Gastrocnemius medialis (tissue), 4 donors: ENCODE measurements around the gene LRRC3C. TPM values are rescaled to one million over a fixed set of nuclear protein-coding genes. Genes with fewer than 3 reads are reported as not detected.
A peak's percentile ranks its signal among the peaks of the same experiment; 100 is the strongest.

Experiments
- ATAC-seq, 2 donors: fragments of 150-250 bp; one replicate each; pipeline ENCODE4 v1.9.1; 2016
- DNase-seq, 2 donors: peaks; one replicate each; pipeline ENCODE4 v3.0.0-alpha.2; 2019
- H3K27ac ChIP-seq, 4 donors: fragments of 200-600 bp; sonication (generic); 1 replicate in 1 of 4; 2 replicates in 3 of 4; pipeline ENCODE4 v1.5.1; 2016 to 2018; ENCODE audit warnings: mild to moderate bottlenecking in 2 of 4, moderate library complexity in 1 of 4
- H3K27me3 ChIP-seq, 3 donors: fragments of 200-600 bp; sonication (generic) in 2 of 3; 1 replicate in 1 of 3; 2 replicates in 2 of 3; pipeline versions ENCODE4 v1.5.1 to v1.6.0; 2016 to 2019; ENCODE audit warnings: mild to moderate bottlenecking in 1 of 3, moderate library complexity in 1 of 3
- H3K36me3 ChIP-seq, 2 donors: fragments of 200-600 bp; sonication (generic) in 1 of 2; one replicate each; pipeline ENCODE4 v1.5.1; 2017 to 2018
- H3K4me1 ChIP-seq, 2 donors: fragments of 200-600 bp; sonication (generic) in 1 of 2; one replicate each; pipeline ENCODE4 v1.5.1; 2016 to 2017; ENCODE audit warnings: mild to moderate bottlenecking in 2 of 2
- H3K4me3 ChIP-seq, 4 donors: fragments of 200-600 bp; sonication (generic) in 3 of 4; 1 replicate in 1 of 4; 2 replicates in 3 of 4; pipeline ENCODE4 v1.5.1; 2016 to 2019; ENCODE audit warnings: mild to moderate bottlenecking in 2 of 4
- H3K9me3 ChIP-seq, 3 donors: fragments of 200-600 bp; sonication (generic) in 2 of 3; 1 replicate in 1 of 3; 2 replicates in 2 of 3; pipeline ENCODE4 v1.5.1; 2016 to 2019
- POLR2A ChIP-seq, 2 donors: fragments of 450-650 bp; IDR thresholded peaks; one replicate each; pipeline ENCODE4 v1.6.1; 2017; ENCODE audit warnings: antibody characterized with exemption in 2 of 2, mild to moderate bottlenecking in 2 of 2, moderate library complexity in 2 of 2
- in situ Hi-C, 4 donors: fragments of 200-750 bp; cut with MboI; loops; one replicate each; pipeline versions ENCODE4 v1.15.0 to v1.8.0; 2017; ENCODE audit warnings: low sequenced_read_pairs in 4 of 4
- intact Hi-C: fragments of 100-400 bp; cut with DNase I; formaldehyde crosslinking; loops from one replicate; pipeline ENCODE4 v1.15.1; 2023; ENCODE audit warnings: low total_unique reads
- total RNA-seq, 4 donors: library from RNA; depleted of rRNA; stranded (reverse); fragments of >200 nt; gene quantifications; one replicate each; pipeline versions ENCODE4 v1.1.0 to v1.2.3, GENCODE V29; 2016
- TF ChIP-seq, protein P1 (sequence below), 5 experiments: fragments of 450-650 bp in 3 of 5; fragments of 200-600 bp in 2 of 5; sonication (generic) in 2 of 5; IDR thresholded peaks in 4 of 5; conservative IDR thresholded peaks in 1 of 5; 1 replicate in 4 of 5; 2 replicates in 1 of 5; pipeline ENCODE4 v1.5.1; 2016 to 2019; ENCODE audit warnings: antibody characterized with exemption in 5 of 5, mild to moderate bottlenecking in 3 of 5, moderate library complexity in 3 of 5

The LRRC3C gene
- total RNA-seq, 4 donors from 2014 or later: not detected

DNA sequence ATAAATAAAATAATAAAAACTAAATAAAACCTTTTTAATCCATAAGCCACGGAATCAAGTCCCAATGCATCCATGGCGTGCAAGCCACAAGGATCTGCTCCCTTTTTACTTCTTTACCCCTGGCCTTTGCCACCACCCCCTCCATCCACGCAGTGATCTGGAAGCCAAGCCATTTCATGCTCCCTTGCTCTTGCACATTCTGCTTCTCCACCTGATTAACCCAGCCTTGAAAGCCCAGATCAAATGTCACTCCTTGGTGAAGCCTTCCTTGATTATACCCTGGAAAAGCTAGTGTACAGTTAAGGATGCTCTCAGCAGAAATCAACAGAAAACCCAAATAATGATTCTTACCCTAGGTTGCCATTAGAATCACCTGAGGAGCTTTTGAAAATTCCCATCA is 9.9 kb downstream of the LRRC3C start:
- ATAC-seq (no peak), DNase-seq (no peak)
- in situ Hi-C loops: no loop called here
- no peak overlapping the region for H3K4me3 ChIP-seq
- intact Hi-C loops: no loop called here
- no peaks in the 10 kb centered on the region for H3K36me3 ChIP-seq
- TF ChIP-seq POLR2A (IDR thresholded peaks at IDR 0.05): no peak
- TF ChIP-seq, protein P1, sequence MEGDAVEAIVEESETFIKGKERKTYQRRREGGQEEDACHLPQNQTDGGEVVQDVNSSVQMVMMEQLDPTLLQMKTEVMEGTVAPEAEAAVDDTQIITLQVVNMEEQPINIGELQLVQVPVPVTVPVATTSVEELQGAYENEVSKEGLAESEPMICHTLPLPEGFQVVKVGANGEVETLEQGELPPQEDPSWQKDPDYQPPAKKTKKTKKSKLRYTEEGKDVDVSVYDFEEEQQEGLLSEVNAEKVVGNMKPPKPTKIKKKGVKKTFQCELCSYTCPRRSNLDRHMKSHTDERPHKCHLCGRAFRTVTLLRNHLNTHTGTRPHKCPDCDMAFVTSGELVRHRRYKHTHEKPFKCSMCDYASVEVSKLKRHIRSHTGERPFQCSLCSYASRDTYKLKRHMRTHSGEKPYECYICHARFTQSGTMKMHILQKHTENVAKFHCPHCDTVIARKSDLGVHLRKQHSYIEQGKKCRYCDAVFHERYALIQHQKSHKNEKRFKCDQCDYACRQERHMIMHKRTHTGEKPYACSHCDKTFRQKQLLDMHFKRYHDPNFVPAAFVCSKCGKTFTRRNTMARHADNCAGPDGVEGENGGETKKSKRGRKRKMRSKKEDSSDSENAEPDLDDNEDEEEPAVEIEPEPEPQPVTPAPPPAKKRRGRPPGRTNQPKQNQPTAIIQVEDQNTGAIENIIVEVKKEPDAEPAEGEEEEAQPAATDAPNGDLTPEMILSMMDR (IDR thresholded peaks at IDR 0.05 in 4 of 5, conservative IDR thresholded peaks at IDR 0.05 in 1 of 5): no peak
- H3K9me3 ChIP-seq: no peaks in the 10 kb centered on the region
- H3K27me3 ChIP-seq: no peaks in the 10 kb centered on the region
- peaks cover 9 to 25% of the 10 kb centered on the region in 2 donors for H3K4me1 ChIP-seq
- no peak overlapping the region for H3K27ac ChIP-seq

DNA sequence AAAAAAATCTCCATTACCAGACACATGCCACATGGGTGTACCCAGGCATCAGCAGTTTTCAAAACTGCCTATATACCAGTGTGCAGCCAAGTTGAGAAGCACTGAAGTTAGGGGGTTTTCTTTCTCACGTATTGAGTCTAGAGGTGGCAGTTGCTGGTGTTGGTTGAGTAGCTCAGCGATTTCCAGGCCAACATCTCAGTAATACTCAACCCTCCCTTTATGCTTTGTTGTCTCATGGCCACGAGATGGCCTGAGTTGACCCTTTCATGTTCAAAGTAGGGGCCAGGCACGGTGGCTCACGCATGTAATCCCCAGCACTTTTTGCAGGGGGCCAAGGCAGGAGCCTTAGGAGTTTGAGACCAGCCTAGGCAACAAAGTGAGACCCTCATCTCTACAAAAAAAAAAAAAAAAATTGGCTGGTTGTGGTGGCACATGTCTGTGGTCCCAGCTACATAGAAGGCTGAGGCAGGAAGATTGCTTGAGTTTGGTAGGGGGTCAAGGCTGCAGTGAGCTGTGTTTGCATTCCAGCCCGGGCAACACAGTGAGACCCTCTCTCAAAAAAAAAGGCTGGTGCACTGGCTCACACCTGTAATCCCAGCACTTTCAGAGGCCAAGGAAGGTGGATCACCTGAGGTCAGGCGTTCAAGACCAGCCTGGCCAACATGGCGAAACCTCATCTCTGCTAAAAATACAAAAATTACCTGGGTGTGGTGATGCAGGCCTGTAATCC is 10.8 kb downstream of the LRRC3C start:
- Histone ChIP-seq H3K27ac (no peak overlapping the region), H3K27me3 (no peaks in the 10 kb centered on the region), H3K4me3 (no peak overlapping the region), H3K36me3 (no peaks in the 10 kb centered on the region), H3K9me3 (no peaks in the 10 kb centered on the region), H3K4me1 (peaks cover 9 to 25% of the 10 kb centered on the region in 2 donors)
- in situ Hi-C loops: no loop called here
- DNase-seq (no peak), ATAC-seq (no peak)
- intact Hi-C loops: no loop called here
- no peak for TF ChIP-seq POLR2A (IDR thresholded peaks at IDR 0.05)
- TF ChIP-seq, protein P1 (IDR thresholded peaks at IDR 0.05 in 4 of 5, conservative IDR thresholded peaks at IDR 0.05 in 1 of 5): no peak

DNA sequence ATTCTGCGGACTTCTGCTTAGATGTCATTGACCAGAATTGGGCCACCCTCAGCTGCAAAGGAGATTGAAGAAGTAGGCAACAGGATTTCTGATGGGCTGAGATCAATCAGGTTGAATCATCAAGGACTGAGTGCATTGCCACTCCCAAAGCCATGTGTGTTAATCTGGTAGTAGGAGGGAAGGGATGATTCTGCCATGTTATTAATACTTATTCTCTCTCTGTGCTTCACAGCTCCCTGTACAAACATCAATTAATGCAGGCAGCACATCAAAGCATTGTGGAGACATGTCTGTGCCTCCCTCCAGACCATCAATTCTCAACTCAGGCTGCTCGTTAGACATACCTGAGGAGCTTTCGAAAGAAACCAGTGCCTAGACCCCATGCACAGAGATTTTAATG is 11.6 kb downstream of the LRRC3C start:
- in situ Hi-C loops (no loop called here), intact Hi-C loops (no loop called here)
- Histone ChIP-seq H3K9me3 (no peaks in the 10 kb centered on the region), H3K4me1 (peaks cover 3 to 20% of the 10 kb centered on the region in 2 donors), H3K27me3 (no peaks in the 10 kb centered on the region), H3K4me3 (no peak overlapping the region), H3K27ac (no peak overlapping the region), H3K36me3 (no peaks in the 10 kb centered on the region)
- TF ChIP-seq, protein P1 (IDR thresholded peaks at IDR 0.05 in 4 of 5, conservative IDR thresholded peaks at IDR 0.05 in 1 of 5): no peak
- TF ChIP-seq POLR2A (IDR thresholded peaks at IDR 0.05): no peak
- DNase-seq (no peak), ATAC-seq (no peak)

DNA sequence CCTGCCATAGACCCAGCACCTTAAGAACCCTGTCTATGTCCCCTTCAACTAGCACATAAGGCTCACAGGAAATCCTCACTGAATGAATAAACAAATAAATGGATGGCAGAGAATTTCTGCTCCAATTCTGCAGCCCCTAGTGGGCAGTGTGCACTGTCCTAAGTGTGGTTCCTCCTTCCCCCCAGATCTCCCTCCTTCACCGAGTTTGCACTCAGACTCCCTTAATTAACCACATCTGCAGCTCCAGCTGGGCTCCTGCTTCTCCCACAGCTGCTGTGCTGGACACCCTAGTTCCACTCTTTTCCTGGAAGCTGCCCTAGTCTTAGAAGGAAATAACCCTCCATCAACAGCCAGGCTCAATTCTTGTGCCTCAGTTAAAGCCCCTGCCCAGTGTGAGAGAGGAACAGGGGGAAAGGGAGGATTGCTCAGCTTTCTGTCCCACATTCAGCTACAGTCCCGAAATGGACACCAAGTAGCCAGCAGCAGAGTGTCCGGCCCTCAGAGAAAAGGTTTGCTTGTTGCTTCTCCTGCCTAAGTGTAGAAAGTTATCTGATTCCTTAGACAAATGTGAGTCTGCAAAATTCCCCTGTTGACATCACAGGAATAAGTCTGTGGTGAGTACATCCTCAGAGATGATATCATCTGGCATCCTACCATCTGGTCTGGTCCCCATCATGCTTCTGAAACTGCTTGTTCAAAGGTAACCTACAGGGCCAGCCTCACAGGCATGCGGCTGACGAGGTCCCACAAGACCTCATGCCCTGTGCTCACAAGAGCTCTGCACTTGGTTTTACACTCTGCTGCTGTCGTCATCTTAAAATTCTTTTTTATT is 12.3 kb downstream of the LRRC3C start:
- Histone ChIP-seq H3K4me1 (peaks cover 0 to 13% of the 10 kb centered on the region in 2 donors), H3K4me3 (no peak overlapping the region), H3K27ac (no peak overlapping the region), H3K9me3 (no peaks in the 10 kb centered on the region), H3K36me3 (no peaks in the 10 kb centered on the region), H3K27me3 (no peaks in the 10 kb centered on the region)
- TF ChIP-seq, protein P1 (IDR thresholded peaks at IDR 0.05 in 4 of 5, conservative IDR thresholded peaks at IDR 0.05 in 1 of 5): peak in 2 of 5 experiments; percentile 8 to 36
- no peak for TF ChIP-seq POLR2A (IDR thresholded peaks at IDR 0.05)
- in situ Hi-C loops: no loop called here
- ATAC-seq (no peak), DNase-seq (no peak)
- intact Hi-C loops: no loop called here
